HL-60 (cell line): ENCODE results near the gene UBE4B.

Experiments
- DNase-seq, 2 experiments: peaks; one replicate each; pipeline ENCODE4 v3.0.0-alpha.2; 2010 to 2020; ENCODE audit warnings: low read depth in 1 of 2, low spot score in 1 of 2
- H3K27ac ChIP-seq: fragments of 250-450 bp; sonication (Bioruptor Pico); replicated peaks from 2 replicates; pipeline ENCODE4 v1.5.1; 2020; ENCODE audit warnings: mild to moderate bottlenecking, moderate library complexity
- H3K27me3 ChIP-seq: fragments of 250-450 bp; sonication (Bioruptor Pico); 2 replicates; pipeline ENCODE4 v1.5.1; 2021; ENCODE audit warnings: mild to moderate bottlenecking, moderate library complexity; ENCODE audit not compliant: insufficient read depth, poor library complexity, severe bottlenecking
- H3K4me3 ChIP-seq: replicated peaks from 2 replicates; pipeline ENCODE4 v1.5.1; 2011; ENCODE audit warnings: mild to moderate bottlenecking, control low read depth, low read length; ENCODE audit not compliant: insufficient read depth
- GABPA ChIP-seq: IDR thresholded peaks from 2 replicates; pipeline ENCODE4 v1.6.1; 2012; ENCODE audit warnings: low read depth
- POLR2AphosphoS5 ChIP-seq: IDR thresholded peaks from 2 replicates; pipeline ENCODE4 v1.6.1; 2012; ENCODE audit warnings: low read depth
- SPI1 ChIP-seq: IDR thresholded peaks from 2 replicates; pipeline ENCODE4 v1.6.1; 2012; ENCODE audit warnings: low read depth, mild to moderate bottlenecking, borderline replicate concordance
- TF ChIP-seq, protein P1 (sequence below): IDR thresholded peaks from one replicate; pipeline ENCODE4 v1.5.1; 2011; ENCODE audit warnings: low read length, control low read depth, inconsistent platforms; ENCODE audit not compliant: insufficient read depth
- TF ChIP-seq, protein P2 (sequence below): IDR thresholded peaks from 2 replicates; pipeline ENCODE4 v1.6.1; 2012; ENCODE audit warnings: low read depth; ENCODE audit not compliant: insufficient replicate concordance

The UBE4B gene

DNA sequence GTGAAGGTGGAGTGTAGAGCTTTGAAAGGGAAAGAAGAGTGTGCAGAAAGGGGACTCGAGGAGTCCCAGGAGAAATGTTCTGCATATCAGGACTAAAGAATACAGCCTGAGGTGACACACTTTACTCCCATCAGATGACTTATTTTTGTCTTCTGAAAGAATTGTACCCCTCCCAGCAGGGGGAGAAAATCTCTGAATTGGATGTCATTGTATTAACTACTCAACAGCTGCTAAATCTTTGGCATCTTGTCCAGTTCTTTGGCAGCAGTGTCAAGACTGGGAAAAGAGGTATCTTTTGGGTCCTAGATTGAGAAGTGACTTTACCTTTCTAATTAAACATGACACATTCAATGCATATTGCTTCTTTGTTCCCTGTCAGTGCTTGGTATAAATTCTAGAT lies 18.9 kb downstream of the UBE4B start:
- no peak for DNase-seq
- TF ChIP-seq GABPA = no peak

DNA sequence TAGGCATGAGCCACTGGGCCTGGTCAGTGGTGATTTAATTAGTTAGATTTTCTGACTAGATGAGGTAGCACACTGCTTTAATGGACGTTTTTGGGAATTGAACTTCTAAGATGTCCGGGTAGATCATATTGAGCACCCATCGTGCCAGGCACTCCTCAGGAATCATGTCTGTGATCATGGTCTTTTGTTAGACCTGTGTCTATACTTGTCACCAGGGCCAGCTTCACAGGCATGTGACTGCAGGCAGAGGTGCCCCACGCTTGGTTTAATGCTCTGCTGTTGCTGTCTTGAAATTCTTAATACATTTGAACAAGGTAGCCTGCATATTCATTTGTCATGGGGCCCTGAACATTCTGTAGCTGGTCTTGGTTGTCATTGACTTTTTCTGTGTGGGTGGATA lies 19.6 kb downstream of the UBE4B start:
- Histone ChIP-seq H3K27ac (no peak overlapping the region), H3K4me3 (no peak overlapping the region), H3K27me3 (no peaks in the 10 kb centered on the region)
- no peak for DNase-seq
- TF ChIP-seq, protein P1, sequence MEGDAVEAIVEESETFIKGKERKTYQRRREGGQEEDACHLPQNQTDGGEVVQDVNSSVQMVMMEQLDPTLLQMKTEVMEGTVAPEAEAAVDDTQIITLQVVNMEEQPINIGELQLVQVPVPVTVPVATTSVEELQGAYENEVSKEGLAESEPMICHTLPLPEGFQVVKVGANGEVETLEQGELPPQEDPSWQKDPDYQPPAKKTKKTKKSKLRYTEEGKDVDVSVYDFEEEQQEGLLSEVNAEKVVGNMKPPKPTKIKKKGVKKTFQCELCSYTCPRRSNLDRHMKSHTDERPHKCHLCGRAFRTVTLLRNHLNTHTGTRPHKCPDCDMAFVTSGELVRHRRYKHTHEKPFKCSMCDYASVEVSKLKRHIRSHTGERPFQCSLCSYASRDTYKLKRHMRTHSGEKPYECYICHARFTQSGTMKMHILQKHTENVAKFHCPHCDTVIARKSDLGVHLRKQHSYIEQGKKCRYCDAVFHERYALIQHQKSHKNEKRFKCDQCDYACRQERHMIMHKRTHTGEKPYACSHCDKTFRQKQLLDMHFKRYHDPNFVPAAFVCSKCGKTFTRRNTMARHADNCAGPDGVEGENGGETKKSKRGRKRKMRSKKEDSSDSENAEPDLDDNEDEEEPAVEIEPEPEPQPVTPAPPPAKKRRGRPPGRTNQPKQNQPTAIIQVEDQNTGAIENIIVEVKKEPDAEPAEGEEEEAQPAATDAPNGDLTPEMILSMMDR = no peak
- no peak for TF ChIP-seq POLR2AphosphoS5
- TF ChIP-seq SPI1 = no peak
- TF ChIP-seq, protein P2, sequence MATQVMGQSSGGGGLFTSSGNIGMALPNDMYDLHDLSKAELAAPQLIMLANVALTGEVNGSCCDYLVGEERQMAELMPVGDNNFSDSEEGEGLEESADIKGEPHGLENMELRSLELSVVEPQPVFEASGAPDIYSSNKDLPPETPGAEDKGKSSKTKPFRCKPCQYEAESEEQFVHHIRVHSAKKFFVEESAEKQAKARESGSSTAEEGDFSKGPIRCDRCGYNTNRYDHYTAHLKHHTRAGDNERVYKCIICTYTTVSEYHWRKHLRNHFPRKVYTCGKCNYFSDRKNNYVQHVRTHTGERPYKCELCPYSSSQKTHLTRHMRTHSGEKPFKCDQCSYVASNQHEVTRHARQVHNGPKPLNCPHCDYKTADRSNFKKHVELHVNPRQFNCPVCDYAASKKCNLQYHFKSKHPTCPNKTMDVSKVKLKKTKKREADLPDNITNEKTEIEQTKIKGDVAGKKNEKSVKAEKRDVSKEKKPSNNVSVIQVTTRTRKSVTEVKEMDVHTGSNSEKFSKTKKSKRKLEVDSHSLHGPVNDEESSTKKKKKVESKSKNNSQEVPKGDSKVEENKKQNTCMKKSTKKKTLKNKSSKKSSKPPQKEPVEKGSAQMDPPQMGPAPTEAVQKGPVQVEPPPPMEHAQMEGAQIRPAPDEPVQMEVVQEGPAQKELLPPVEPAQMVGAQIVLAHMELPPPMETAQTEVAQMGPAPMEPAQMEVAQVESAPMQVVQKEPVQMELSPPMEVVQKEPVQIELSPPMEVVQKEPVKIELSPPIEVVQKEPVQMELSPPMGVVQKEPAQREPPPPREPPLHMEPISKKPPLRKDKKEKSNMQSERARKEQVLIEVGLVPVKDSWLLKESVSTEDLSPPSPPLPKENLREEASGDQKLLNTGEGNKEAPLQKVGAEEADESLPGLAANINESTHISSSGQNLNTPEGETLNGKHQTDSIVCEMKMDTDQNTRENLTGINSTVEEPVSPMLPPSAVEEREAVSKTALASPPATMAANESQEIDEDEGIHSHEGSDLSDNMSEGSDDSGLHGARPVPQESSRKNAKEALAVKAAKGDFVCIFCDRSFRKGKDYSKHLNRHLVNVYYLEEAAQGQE = no peak
- TF ChIP-seq GABPA = no peak

More for the DNA sequence above, 18.9 kb downstream of the UBE4B start:
- Histone ChIP-seq H3K27me3 (no peaks in the 10 kb centered on the region), H3K4me3 (no peak overlapping the region), H3K27ac (no peak overlapping the region)

DNA sequence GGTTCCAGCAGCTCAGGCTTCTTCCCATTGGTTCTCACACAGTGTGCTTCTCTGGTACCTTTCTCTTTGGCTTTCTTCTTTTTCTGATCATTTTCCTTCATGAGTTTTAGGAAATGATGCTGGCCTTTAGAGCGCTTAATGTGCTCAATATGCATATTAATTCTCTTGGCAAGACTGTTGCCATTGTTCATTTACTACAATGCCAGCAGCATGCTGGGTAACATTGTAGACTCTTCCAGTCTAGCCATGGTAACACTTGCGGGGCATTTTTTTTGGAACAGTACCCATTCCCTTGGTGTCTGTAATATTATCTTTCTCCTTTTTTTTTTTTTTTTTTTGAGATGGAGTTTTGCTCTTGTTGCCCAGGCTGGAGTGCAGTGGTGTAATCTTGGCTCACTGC lies 21.7 kb downstream of the UBE4B start:
- Histone ChIP-seq H3K4me3 (no peak overlapping the region), H3K27ac (no peak overlapping the region), H3K27me3 (no peaks in the 10 kb centered on the region)
- TF ChIP-seq POLR2AphosphoS5 (no peak), GABPA (no peak)
- TF ChIP-seq, protein P1 = no peak
- TF ChIP-seq, protein P2 = no peak
- no peak for DNase-seq

DNA sequence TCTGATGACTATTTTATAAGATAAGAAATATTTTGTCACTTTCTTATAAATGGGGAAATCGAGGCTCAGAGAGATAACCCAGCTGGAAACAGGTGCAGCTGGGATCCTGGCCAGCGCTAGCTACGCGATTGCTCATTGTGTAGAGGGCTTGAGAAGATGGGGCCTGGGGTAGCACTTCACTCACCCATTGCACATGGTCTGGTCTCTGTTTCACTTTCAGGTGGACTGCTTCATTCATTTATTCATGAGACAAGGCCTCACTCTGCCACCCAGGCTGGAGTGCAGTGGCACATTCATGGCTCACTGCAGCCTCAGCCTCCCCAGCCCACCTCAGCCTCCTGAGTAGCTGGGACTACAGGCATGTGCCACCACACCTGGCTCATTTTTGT lies 23.8 kb downstream of the UBE4B start:
- no peak for DNase-seq
- H3K27ac ChIP-seq = no peak overlapping the region
- H3K27me3 ChIP-seq = no peaks in the 10 kb centered on the region
- TF ChIP-seq GABPA (no peak), POLR2AphosphoS5 (no peak), SPI1 (no peak)
- TF ChIP-seq, protein P2 = no peak
- TF ChIP-seq, protein P1 = no peak
- no peak overlapping the region for H3K4me3 ChIP-seq
